HG03196 (cell line): ENCODE data around the gene JAM3.

Experiments used
- ATAC-seq: cut with Tn5 transposase; IDR thresholded peaks from one replicate; pipeline ENCODE4 v1.9.1; 2021; ENCODE audit not compliant: unreplicated experiment

The JAM3 gene

GRCh38 chr11:134068829-134069425 is at the start of gene JAM3:
Gene JAM3 (plus strand): TSS chr11:134069072. CDS start chr11:134069084, 12 bp downstream.
- peak; percentile 86 for ATAC-seq

- ATAC-seq, result no peak
These were observed 49.4 kb upstream of the JAM3 start for GRCh38 chr11:134019500-134019899.

GRCh38 chr11:134020598-134020997 is 48.3 kb upstream of the JAM3 start:
- ATAC-seq, result no peak

- ATAC-seq, result no peak
These were observed 47.5 kb upstream of the JAM3 start for GRCh38 chr11:134021326-134021725.

- ATAC-seq, result no peak
These were observed 46.1 kb upstream of the JAM3 start for GRCh38 chr11:134022748-134023147.

- ATAC-seq, result no peak
These were observed 44.3 kb upstream of the JAM3 start for GRCh38 chr11:134024420-134025081.

- no peak for ATAC-seq
These were observed 43.8 kb upstream of the JAM3 start for GRCh38 chr11:134025082-134025429.

- ATAC-seq, result no peak
These were observed 42.1 kb upstream of the JAM3 start for GRCh38 chr11:134026655-134027343.

- no peak for ATAC-seq
These were observed 41.2 kb upstream of the JAM3 start for GRCh38 chr11:134027671-134028070.

- no peak for ATAC-seq
These were observed 40.4 kb upstream of the JAM3 start for GRCh38 chr11:134028368-134028920.

- no peak for ATAC-seq
These were observed 38.0 kb upstream of the JAM3 start for GRCh38 chr11:134030853-134031252.

GRCh38 chr11:134032043-134032442 is 36.8 kb upstream of the JAM3 start:
- ATAC-seq, result no peak

- no peak for ATAC-seq
These were observed 36.3 kb upstream of the JAM3 start for GRCh38 chr11:134032501-134033091.

- ATAC-seq, result no peak
These were observed 35.6 kb upstream of the JAM3 start for GRCh38 chr11:134033276-134033675.

GRCh38 chr11:134033696-134034491 is 35.0 kb upstream of the JAM3 start:
- peak; percentile 71 for ATAC-seq

- no peak for ATAC-seq
These were observed 34.1 kb upstream of the JAM3 start for GRCh38 chr11:134034496-134035381.

GRCh38 chr11:134036492-134037045 is 32.3 kb upstream of the JAM3 start:
- ATAC-seq, result no peak

GRCh38 chr11:134037046-134037908 is 31.6 kb upstream of the JAM3 start:
- ATAC-seq, result no peak
